Measurements from ENCODE around the gene PRKCE.

PRKCE gene

DNA sequence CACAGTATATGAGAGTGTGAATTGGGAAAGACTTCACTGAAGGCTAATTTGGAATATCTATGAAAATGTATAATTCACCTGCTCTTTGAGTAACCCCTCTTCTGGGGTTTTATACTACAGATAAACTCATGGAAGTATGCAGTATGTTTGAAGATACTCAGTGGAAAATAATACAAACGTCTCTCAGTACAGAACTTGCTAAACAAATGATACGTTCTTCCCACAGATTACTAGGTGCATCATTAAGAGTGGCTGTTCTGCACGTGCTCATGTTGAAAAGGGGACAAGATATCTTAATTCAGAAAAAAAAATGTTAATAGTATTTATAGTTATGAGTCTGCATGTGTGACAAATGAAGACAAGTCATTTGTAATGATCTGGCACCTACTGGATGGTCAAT, 575.5 kb downstream of the PRKCE start:
- Histone ChIP-seq H3K27me3 (replicated peaks) (no peaks in the 10 kb centered on the region), H3K36me3 (replicated peaks) (no peaks in the 10 kb centered on the region), H3K27ac (no peak overlapping the region), H3K4me3 (ENCODE audit: low read depth, low read length) (no peak overlapping the region)
- in situ Hi-C loops (cut with HindIII; ENCODE audit: low pct_ligation_motif_present, low sequenced_read_pairs), result no loop called here
- no peak for DNase-seq
- TF ChIP-seq, protein P1, sequence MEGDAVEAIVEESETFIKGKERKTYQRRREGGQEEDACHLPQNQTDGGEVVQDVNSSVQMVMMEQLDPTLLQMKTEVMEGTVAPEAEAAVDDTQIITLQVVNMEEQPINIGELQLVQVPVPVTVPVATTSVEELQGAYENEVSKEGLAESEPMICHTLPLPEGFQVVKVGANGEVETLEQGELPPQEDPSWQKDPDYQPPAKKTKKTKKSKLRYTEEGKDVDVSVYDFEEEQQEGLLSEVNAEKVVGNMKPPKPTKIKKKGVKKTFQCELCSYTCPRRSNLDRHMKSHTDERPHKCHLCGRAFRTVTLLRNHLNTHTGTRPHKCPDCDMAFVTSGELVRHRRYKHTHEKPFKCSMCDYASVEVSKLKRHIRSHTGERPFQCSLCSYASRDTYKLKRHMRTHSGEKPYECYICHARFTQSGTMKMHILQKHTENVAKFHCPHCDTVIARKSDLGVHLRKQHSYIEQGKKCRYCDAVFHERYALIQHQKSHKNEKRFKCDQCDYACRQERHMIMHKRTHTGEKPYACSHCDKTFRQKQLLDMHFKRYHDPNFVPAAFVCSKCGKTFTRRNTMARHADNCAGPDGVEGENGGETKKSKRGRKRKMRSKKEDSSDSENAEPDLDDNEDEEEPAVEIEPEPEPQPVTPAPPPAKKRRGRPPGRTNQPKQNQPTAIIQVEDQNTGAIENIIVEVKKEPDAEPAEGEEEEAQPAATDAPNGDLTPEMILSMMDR (IDR thresholded peaks at IDR 0.05; ENCODE audit: low read depth, low read length, missing control alignments), result no peak

DNA sequence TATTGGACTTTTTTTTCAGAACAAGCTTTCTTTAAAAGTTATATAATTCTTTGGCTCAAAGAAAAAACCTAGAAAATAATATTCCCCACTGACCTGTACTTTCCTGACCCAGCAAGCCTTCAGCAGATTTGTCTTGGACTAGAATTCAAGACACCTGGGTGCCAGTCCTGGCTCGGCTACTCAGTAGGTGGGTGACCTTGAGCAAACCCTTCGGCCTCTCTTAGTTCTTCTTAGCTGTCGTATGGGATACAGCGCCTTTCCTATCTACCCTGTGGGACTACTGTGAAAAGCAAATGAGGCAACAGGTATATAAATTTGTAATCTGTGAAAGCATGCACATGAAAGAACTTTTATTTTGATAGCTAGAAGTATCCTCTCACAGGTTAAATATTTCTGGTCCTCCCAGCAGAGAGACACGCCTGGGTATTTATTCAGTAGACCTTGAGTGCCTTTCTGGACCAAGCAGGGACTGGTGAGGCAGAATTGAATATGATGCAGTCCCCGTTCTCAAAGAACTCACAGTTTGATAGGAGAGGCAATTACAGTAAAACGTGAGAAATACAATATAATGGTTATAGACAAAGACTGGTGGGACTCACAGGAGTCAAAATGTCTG, 576.3 kb downstream of the PRKCE start:
- TF ChIP-seq, protein P1 (IDR thresholded peaks at IDR 0.05; ENCODE audit: low read depth, low read length, missing control alignments), result no peak
- in situ Hi-C loops (cut with HindIII; ENCODE audit: low pct_ligation_motif_present, low sequenced_read_pairs), result no loop called here
- H3K4me3 ChIP-seq (ENCODE audit: low read depth, low read length), result no peak overlapping the region
- H3K27me3 ChIP-seq (replicated peaks), result no peaks in the 10 kb centered on the region
- H3K36me3 ChIP-seq (replicated peaks), result no peaks in the 10 kb centered on the region
- no peak for DNase-seq
- H3K27ac ChIP-seq, result no peak overlapping the region

DNA sequence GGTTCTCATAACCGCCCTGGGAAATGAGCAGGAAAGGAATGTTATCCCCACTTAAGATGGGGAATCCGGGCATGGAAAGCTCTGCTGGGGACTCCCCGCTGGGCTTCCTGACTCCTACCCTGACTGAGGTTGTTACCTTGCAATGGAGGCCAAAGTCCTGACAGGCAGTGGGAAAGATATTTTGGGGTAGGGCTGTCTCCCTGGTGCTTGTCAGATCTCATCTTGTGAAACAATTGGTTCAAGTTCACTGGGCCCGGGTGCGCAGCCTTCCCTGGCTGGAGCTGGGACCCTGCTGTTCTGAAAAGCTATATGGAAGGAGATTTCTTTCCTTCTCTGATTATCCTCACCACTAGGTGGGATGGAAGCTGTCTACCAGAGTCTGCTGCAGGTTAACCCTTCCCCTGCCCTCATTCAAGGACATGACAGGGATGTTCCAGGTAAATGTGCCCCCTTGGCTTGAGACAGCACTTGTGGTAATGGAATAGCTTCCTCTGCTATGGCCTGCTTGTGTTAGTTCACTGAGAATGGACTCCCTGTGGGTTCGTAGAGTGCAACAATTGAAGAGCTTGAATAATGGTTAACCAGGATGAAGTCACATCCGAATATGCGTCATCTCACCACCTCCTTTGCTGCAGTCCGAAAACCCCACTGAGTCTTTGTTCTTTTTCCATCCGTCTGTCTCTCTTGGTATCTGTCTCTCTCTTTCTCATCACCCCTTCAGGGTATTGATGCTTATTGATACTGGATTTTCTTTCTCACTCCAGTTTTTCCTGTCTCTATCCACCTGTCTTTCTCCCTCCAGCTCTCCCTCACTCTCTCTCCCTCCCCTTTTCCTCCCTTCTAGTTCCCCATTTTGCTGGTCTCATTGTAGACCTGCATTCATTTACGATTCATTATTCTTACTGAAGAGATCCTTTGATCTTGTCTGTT, 577.9 kb downstream of the PRKCE start:
- peak; percentile 41 for DNase-seq
- TF ChIP-seq, protein P1 (IDR thresholded peaks at IDR 0.05; ENCODE audit: low read depth, low read length, missing control alignments), result peak; percentile 45
- in situ Hi-C loops (cut with HindIII; ENCODE audit: low pct_ligation_motif_present, low sequenced_read_pairs), result no loop called here
- no peak overlapping the region for H3K4me3 ChIP-seq (ENCODE audit: low read depth, low read length)
- no peaks in the 10 kb centered on the region for H3K36me3 ChIP-seq (replicated peaks)
- H3K27ac ChIP-seq, result peak overlapping the region; percentile 17
- H3K27me3 ChIP-seq (replicated peaks), result no peaks in the 10 kb centered on the region

DNA sequence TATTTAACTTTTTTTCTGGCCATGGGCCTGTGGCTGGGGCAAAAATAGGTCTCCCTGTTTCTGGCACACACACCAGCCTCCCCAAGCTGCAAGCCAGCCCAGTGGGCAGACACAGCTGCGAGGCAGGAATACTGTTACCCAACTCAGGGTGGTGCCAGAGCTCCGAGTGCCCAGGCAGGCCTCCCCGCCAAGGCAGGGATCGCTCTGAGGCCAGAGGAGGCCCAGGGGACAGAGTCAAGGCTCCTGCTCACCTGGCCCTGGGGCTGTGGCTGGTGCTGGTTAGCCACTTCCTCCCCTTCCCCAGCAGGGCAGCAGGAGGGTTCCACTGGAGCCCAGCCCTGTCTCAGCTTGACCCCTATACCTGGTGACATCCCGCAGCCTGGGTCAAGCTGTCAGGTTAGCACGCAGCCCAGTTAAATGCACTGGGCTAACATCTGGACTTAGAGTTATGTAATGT, 578.7 kb downstream of the PRKCE start:
- in situ Hi-C loops (cut with HindIII; ENCODE audit: low pct_ligation_motif_present, low sequenced_read_pairs), result no loop called here
- H3K36me3 ChIP-seq (replicated peaks), result no peaks in the 10 kb centered on the region
- TF ChIP-seq, protein P1 (IDR thresholded peaks at IDR 0.05; ENCODE audit: low read depth, low read length, missing control alignments), result peak; percentile 23
- DNase-seq, result no peak
- H3K27ac ChIP-seq, result no peak overlapping the region
- no peaks in the 10 kb centered on the region for H3K27me3 ChIP-seq (replicated peaks)
- H3K4me3 ChIP-seq (ENCODE audit: low read depth, low read length), result no peak overlapping the region

DNA sequence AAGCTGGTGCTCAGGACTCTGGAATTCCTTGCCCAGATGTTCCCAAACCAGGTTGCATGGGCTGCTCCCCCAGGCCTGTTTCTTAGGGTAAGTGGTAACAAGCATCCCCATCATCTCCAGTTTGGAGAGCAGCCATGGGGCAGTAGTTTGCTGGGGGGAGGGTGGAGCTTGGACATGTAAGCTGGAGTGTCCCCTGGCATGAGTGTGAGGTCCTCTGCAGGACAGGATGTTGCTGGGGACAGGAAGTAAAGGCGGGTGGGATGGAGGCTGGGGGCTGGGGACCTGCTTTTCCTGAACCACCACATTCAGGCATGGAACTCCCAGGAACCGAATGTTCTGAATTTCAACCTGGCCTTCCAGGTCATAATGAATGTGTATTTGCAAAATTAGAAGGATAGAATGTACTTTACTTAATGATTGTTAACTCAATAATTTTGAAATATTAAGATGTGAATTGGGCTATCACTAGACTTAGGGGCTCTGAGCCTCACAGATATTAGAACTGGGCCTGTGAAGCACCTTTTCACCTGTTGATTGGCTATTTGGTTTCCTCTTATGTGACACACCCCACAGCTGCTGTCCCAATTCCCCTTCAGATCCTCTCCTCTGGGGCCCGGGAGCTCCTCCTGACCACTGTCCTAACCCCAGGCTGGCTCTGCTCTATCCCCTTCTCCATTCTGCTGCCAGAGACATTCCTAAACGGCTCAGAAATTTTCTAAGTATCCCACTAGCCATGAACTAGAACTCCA, 579.4 kb downstream of the PRKCE start:
- H3K4me3 ChIP-seq (ENCODE audit: low read depth, low read length), result no peak overlapping the region
- no peak overlapping the region for H3K27ac ChIP-seq
- no peak for DNase-seq
- in situ Hi-C loops (cut with HindIII; ENCODE audit: low pct_ligation_motif_present, low sequenced_read_pairs), result no loop called here
- TF ChIP-seq, protein P1 (IDR thresholded peaks at IDR 0.05; ENCODE audit: low read depth, low read length, missing control alignments), result no peak
- H3K36me3 ChIP-seq (replicated peaks), result no peaks in the 10 kb centered on the region
- H3K27me3 ChIP-seq (replicated peaks), result no peaks in the 10 kb centered on the region
